ENCODE measurements around the gene CX3CL1. TPM values are rescaled to one million over a fixed set of nuclear protein-coding genes. Genes with fewer than 3 reads are reported as not detected.

Gene CX3CL1
- total and polyA plus RNA-seq, 2 of the 13 experiments (the other 11 are each of a cell fraction or from before 2014, with no cell fraction given), result 57.3 to 60.8 TPM

DNA sequence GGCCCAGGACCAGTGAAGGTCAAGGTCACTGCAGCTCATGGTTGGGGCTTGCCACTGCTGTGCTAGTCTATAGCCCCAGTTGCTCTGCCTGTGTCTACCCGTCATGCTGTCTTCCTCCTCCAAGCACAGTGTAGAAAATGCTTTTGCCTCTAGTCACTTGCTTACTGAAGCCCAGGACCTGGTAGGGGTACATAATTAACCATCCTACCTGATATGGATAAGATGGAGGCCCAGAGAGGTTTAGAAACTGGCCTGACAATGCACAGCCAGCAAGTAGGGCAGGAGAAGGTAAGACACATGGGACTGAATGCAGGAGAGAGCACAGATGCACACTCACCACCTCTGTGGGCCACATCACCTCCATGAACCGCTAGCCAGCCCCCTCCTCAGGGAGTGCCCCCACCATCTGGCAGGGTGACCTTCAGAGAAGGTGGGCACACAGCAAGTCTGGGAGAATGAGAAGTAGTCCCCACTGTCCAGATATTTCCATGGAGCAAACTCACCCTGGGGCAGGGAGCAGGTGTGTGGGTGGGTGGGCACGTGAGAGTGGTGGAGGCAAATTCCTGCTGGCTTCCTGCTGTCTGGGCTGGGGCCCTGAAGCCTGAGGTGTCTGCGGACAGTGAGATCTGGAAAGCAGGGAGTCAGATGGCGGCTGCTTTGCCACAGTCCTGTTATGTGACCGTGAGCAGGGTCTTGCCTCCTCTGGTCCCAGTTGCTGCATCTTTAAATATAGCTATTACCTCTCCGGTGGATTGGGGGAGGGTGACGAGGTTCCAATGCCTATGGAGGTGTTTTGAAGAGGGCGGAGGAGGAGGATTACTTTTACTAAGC, 1.0 kb downstream of the CX3CL1 start (continued):
- TF ChIP-seq CEBPZ (IDR thresholded peaks at IDR 0.05; ENCODE audit: low read length) (no peak), U2AF2 (IDR thresholded peaks at IDR 0.05; ENCODE audit: low read depth, low read length) (no peak), ZNF430 (CRISPR knock-in tag; IDR thresholded peaks at IDR 0.05) (0 out of 2 replicates have a peak, but pooled peaks have one; percentile 63), EEA1 (CRISPR knock-in tag; IDR thresholded peaks at IDR 0.05; ENCODE audit: borderline replicate concordance) (no peak), NONO (IDR thresholded peaks at IDR 0.05) (no peak), NONO (CRISPR knock-in tag; conservative IDR thresholded peaks at IDR 0.05) (no peak; the same call in 1 of the 2 replicates), ZFP41 (CRISPR knock-in tag; IDR thresholded peaks at IDR 0.05; ENCODE audit: borderline replicate concordance) (no peak), RBFOX2 (IDR thresholded peaks at IDR 0.05; ENCODE audit: low read depth, low read length) (no peak), CREB1 (IDR thresholded peaks at IDR 0.05) (no peak), CREB1 (CRISPR knock-in tag; IDR thresholded peaks at IDR 0.05) (no peak), SRY (CRISPR knock-in tag; IDR thresholded peaks at IDR 0.05) (peak; percentile 31; the same call in 1 of the 2 replicates), ZMYM3 (CRISPR knock-in tag; IDR thresholded peaks at IDR 0.05) (peak; percentile 98), ZNF33B (CRISPR knock-in tag; IDR thresholded peaks at IDR 0.05) (no peak), MTA3 (CRISPR knock-in tag; IDR thresholded peaks at IDR 0.05) (no peak), THAP11 (CRISPR knock-in tag; IDR thresholded peaks at IDR 0.05) (0 out of 2 replicates have a peak, but pooled peaks have one; percentile 85), NFKB2 (CRISPR knock-in tag; IDR thresholded peaks at IDR 0.05; ENCODE audit: borderline replicate concordance) (0 out of 2 replicates have a peak, but pooled peaks have one; percentile 12), ETV6 (CRISPR knock-in tag; conservative IDR thresholded peaks at IDR 0.05) (no peak), KMT2B (CRISPR knock-in tag; IDR thresholded peaks at IDR 0.05) (no peak), DMTF1 (CRISPR knock-in tag; IDR thresholded peaks at IDR 0.05) (no peak), ZNF558 (CRISPR knock-in tag; IDR thresholded peaks at IDR 0.05; ENCODE audit: borderline replicate concordance) (no peak), GTF2F1 (IDR thresholded peaks at IDR 0.05; ENCODE audit: low read length) (0 out of 2 replicates have a peak, but pooled peaks have one; percentile 34), KLF15 (CRISPR knock-in tag; IDR thresholded peaks at IDR 0.05; ENCODE audit: borderline replicate concordance) (no peak; the same call in 1 of the 2 replicates)
- TF ChIP-seq, protein P1, sequence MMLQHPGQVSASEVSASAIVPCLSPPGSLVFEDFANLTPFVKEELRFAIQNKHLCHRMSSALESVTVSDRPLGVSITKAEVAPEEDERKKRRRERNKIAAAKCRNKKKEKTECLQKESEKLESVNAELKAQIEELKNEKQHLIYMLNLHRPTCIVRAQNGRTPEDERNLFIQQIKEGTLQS (CRISPR knock-in tag; IDR thresholded peaks at IDR 0.05), result no peak
- TF ChIP-seq, protein P2, sequence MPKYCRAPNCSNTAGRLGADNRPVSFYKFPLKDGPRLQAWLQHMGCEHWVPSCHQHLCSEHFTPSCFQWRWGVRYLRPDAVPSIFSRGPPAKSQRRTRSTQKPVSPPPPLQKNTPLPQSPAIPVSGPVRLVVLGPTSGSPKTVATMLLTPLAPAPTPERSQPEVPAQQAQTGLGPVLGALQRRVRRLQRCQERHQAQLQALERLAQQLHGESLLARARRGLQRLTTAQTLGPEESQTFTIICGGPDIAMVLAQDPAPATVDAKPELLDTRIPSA (CRISPR knock-in tag; IDR thresholded peaks at IDR 0.05; ENCODE audit: borderline replicate concordance), result no peak

All from HepG2 (cell line).